K562 treated with DMSO at 1 percent for 48 hours (cell line): Measurements from ENCODE around the gene STOX2. TPM values are rescaled to one million over a fixed set of nuclear protein-coding genes. Genes with fewer than 3 reads are reported as not detected.

Experiments
- total RNA-seq: library from RNA; unstranded; fragments of 300-600 nt; gene quantifications from 2 replicates; pipeline ENCODE4 v1.2.3, GENCODE V29; 2022; ENCODE audit warnings: low replicate concordance; ENCODE audit errors: extremely low read depth

Gene STOX2
- not detected in 2 replicates for total RNA-seq

GRCh38 chr4:183905081-183905592 lies at the start of gene STOX2:
TSS of gene STOX2 (plus strand) at chr4:183905307. CDS start at chr4:183906791, 1,484 bp downstream.

Other genes with a start within 250 kb of the STOX2 start
- not detected in 2 replicates for gene RWDD4, start 246.1 kb upstream of the STOX2 start, total RNA-seq
- gene TRAPPC11, start 246.0 kb upstream of the STOX2 start, total RNA-seq: not detected in 2 replicates